ENCODE data around the gene INPP5B. TPM values are rescaled to one million over a fixed set of nuclear protein-coding genes. Genes with fewer than 3 reads are reported as not detected.

Gene INPP5B
- total and polyA plus RNA-seq, 9 of the 15 experiments (the other 6 are each of a cell fraction or from before 2014, with no cell fraction given): 14.1 to 28.7 (median 20.9) TPM

DNA sequence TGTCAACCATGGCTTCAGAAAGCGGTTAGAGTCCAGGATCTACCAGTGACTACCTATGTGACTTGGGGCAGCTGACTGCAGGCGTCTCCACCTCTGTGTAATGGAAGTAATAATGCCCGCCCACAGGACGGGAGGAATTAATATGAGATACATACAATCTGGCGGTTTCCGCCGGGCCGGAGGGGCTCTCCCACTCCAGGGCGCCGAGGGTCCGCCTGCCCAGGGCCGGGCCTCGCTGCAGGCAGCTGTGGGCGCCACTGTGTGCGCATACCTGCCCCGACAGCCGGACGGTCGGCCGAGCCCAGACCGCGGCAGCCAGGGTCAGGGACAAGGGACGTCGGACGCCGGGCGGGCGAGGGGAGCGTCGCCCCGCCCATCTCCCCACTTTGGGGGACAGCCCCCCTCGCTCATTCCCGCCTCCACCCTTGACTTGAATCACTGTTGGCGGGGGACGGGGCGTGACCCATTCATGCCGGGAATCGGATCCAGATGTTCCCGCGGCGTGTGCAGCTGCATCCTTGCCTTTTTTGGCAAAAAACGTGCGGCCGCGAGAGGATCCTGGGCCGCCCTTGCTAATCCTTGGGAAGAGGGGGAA lies 49.0 kb upstream of the INPP5B start (continued):
- TF ChIP-seq PBX2 (CRISPR knock-in tag; IDR thresholded peaks at IDR 0.05; ENCODE audit: low read depth) (no peak), PBX2 (tag; conservative IDR thresholded peaks at IDR 0.05; ENCODE audit: low read depth) (no peak), NFRKB (IDR thresholded peaks at IDR 0.05; ENCODE audit: low read depth) (no peak)

DNA sequence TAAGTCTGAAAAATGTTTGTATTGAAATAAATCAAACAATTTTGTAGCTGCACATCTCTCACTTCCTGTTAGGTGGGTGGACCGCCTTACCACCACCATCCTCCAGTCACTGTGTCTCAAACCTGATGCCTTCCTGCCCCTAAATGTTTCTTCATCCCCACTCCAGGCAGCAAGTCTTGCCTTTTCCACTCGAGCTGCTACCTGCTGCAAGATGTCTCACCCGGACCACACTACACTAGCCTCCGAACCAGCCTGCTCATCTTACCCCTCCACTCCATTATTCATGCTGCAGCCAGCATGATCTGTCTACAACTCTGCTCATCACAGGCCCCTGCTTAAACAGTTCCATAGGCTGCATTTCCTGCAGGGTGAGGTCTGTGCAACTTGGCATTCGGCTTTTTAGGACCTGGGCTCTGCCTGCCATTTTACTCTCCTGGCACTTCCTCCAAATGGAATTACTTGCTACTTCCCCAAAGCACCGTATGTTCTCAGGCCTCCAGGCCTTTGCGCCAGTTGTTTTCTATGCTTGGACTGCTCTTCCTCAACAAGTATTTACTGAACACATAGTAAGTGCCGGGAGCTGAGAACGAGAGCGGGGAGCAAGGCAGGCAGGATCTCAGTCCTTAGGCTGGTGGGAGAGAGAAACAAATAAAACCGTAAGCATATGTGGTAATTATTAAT lies 48.2 kb upstream of the INPP5B start:
- peaks cover 29% of the 10 kb centered on the region for H3K79me2 ChIP-seq (ENCODE audit: control insufficient read depth, insufficient read depth, low read length)
- H3K36me3 ChIP-seq (ENCODE audit: control insufficient read depth, insufficient read depth, low read length): peaks cover 55% of the 10 kb centered on the region
- no peaks in the 10 kb centered on the region for H4K20me1 ChIP-seq (replicated peaks; ENCODE audit: control insufficient read depth, insufficient read depth, low read length)
- no peak overlapping the region for H3K27ac ChIP-seq (ENCODE audit: extremely low read depth, low read depth, low read length)
- no peak for ATAC-seq
- no peak for TF ChIP-seq NONO (IDR thresholded peaks at IDR 0.05; ENCODE audit: low read depth in 2 of 2, low read length in 1 of 2)
- 0 out of 2 replicates have a peak, but pooled peaks have one; percentile 22 for TF ChIP-seq PML (IDR thresholded peaks at IDR 0.05; ENCODE audit: low read length)
- TF ChIP-seq POLR2A (conservative IDR thresholded peaks at IDR 0.05): peak; percentile 70
- TF ChIP-seq MYNN (IDR thresholded peaks at IDR 0.05): peak; percentile 74
- TF ChIP-seq MYNN (CRISPR knock-in tag; IDR thresholded peaks at IDR 0.05): no peak
- peak; percentile 77 for TF ChIP-seq SUPT5H (IDR thresholded peaks at IDR 0.05)
- peak; percentile 45; the same call in 1 of the 2 replicates for TF ChIP-seq POLR2AphosphoS2 (IDR thresholded peaks at IDR 0.05; ENCODE audit: low read length)
- TF ChIP-seq, protein P1, sequence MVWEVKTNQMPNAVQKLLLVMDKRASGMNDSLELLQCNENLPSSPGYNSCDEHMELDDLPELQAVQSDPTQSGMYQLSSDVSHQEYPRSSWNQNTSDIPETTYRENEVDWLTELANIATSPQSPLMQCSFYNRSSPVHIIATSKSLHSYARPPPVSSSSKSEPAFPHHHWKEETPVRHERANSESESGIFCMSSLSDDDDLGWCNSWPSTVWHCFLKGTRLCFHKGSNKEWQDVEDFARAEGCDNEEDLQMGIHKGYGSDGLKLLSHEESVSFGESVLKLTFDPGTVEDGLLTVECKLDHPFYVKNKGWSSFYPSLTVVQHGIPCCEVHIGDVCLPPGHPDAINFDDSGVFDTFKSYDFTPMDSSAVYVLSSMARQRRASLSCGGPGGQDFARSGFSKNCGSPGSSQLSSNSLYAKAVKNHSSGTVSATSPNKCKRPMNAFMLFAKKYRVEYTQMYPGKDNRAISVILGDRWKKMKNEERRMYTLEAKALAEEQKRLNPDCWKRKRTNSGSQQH (CRISPR knock-in tag; IDR thresholded peaks at IDR 0.05): peak; percentile 57; the same call in 1 of the 2 replicates
- no peak for TF ChIP-seq TAL1 (IDR thresholded peaks at IDR 0.05)
- 0 out of 2 replicates have a peak, but pooled peaks have one; percentile 65 for TF ChIP-seq THRAP3 (IDR thresholded peaks at IDR 0.05; ENCODE audit: borderline replicate concordance)
- TF ChIP-seq THRB (CRISPR knock-in tag; conservative IDR thresholded peaks at IDR 0.05): 0 out of 2 replicates have a peak, but pooled peaks have one; percentile 46
- TF ChIP-seq POLR2B (IDR thresholded peaks at IDR 0.05; ENCODE audit: low read depth, partially characterized antibody): peak; percentile 62
- TF ChIP-seq TCFL5 (CRISPR knock-in tag; conservative IDR thresholded peaks at IDR 0.05): no peak
- in situ Hi-C loops (cut with MboI): no loop called here
- DNase-seq (ENCODE audit: extremely low read depth in 1 of 4, low spot score in 3 of 4): no peak
- H3K4me2 ChIP-seq (ENCODE audit: insufficient read depth, low read length): no peak overlapping the region
- no peaks in the 10 kb centered on the region for H3K9me3 ChIP-seq (replicated peaks; ENCODE audit: control insufficient read depth, insufficient read depth, low read depth, low read length)
- no peak overlapping the region for H3K9ac ChIP-seq (ENCODE audit: insufficient read depth in 1 of 2, low read depth in 2 of 2, low read length in 2 of 2)
- no peak overlapping the region for H3K4me3 ChIP-seq
- FAIRE-seq: no peak
- peaks cover 2% of the 10 kb centered on the region for H3K9me1 ChIP-seq (ENCODE audit: control insufficient read depth, insufficient read depth, low read length)
- TSS peak; percentile 29 for BruUV-seq (replicated peaks)
- H3K27me3 ChIP-seq (ENCODE audit: control insufficient read depth in 2 of 2, insufficient read depth in 2 of 2, low read length in 2 of 2): no peaks in the 10 kb centered on the region
- WGBS (ENCODE audit: insufficient coverage, low coverage, missing lambda C conversion rate): 94% methylated on average over 11 of the region's 11 CpGs
- intact Hi-C loops (cut with micrococcal nuclease): loop anchor here (5.0 kb wide), 1 partner anchor 303 kb away; the partner anchor contains the start of gene CDCA8
- POLR2A ChIA-PET: interaction anchor here (0.9 to 7.5 kb wide), 5 partner anchors 7 to 34 kb away, joined by 4 to 65 read pairs (median 5); partner anchors contain the start of gene FHL3
- peaks cover 22 to 43% of the 10 kb centered on the region in 2 experiments for H3K4me1 ChIP-seq (replicated peaks in 1 of 2; ENCODE audit: control insufficient read depth in 2 of 2, insufficient read depth in 2 of 2, low read length in 2 of 2)
- H2AFZ ChIP-seq (ENCODE audit: low read depth, low read length): no peak overlapping the region
- CTCF ChIA-PET (ENCODE audit: low intra/inter-chr PET ratio): no interaction called here

Data from K562 (cell line).